NCI-H2171 (cell line): Measurements from ENCODE around the gene MICAL2.

ENCODE experiments used
- DNase-seq: peaks from one replicate; lab custom pipeline; 2025; lab: John Stamatoyannopoulos, UW

Gene MICAL2

DNA sequence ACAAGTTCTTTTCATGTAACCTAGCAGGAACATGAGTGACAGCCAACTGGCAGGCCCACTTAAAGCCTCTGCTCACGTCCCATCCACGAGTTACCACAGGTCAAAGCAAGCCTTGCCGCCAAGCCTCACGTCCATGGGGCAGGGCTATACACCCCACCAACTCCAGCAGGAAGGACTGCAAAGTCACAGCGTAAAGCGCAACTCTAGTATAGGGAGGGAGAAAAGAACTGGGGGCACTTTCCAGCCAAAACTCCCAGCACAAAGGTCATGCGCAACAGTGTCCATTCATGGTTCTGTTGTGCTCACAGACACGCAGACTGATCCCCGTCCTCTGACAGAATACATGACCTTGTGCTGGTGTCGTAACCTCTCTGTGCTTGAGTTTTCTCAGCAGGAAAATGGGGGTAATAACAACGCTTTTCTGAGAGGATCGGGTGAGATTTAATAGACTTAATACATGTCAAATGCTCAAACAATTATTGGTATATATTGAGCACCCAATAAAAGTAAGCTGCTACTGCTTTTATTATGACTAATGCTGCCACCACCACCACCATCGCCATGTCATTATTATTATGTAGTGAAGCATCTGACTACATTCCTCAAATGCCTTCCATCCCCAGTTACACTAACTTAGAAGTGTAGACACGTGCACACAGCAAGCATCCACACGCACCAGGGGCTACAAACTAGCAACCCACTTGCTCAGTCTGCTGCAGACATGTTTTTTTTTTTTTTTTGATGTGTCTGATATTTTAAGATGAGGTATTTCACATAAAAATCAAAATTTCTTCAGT lies 162.6 kb downstream of the MICAL2 start:
- DNase-seq: no peak

DNA sequence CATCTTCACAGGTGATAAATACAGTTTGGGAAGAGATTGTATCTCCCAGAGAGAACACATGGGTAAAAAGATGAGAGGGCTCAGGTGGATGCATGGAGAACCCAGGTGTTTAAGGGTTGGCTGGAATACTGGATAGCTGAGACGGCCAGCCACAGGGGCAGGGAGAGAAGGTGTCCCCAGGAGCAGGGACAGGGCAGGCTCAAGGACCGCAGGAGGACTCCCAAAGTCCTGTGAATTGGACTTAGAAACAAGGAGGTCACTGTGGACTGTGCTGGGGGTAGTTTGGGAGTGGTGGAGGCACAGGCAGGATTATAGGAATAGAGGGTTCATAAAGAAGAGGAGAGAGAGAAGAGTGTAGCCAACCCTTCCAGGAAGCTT lies 163.2 kb downstream of the MICAL2 start:
- no peak for DNase-seq

DNA sequence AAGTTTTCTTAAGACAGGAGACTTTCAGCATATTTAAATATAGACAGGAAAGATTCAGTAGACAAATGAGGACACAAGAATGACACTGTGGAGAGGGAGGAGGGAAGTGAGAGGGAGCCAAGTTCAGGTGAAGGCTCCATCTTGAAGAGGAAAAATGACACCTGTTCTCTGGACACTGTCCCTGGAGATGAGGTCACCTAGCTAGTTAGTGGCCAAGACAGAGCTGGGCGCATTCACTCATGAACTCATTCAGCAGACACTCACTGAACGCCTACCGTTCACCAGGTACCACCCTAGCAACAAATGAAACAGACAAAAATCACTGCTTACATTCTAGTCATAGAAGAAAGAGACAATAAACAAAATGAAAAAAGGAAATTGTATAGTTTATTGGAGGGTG lies 163.7 kb downstream of the MICAL2 start:
- DNase-seq: no peak

DNA sequence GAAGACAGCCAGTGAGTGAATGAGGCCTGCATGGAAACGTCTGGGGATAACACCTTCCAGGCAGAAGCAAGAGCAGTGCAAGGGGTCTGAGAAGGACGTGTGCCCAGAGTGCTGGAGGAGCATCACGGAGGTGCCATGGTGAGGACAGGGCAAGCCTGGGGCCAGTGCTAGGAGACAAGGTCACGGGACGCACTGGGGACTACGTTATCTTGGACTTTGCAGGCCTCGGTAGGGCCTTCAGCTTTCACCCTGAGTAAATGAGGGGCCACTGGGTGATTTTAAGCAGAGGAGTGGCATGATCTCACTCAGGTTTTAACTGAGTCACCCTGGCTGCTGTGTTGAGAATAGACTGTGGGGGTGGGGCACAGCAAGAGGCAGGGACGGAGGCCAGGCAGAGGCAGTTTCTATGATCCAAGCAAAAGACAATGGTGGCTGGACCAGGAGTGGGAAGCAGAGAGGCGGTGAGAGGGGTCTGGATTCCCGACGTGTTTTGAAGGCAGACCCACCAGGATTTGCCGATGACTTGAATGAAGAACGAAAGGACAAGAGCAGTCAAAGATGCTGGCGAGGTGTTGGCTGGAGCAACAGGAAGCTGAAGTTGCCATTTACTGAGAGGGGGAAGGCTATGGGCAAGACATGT lies 164.3 kb downstream of the MICAL2 start:
- DNase-seq: no peak

DNA sequence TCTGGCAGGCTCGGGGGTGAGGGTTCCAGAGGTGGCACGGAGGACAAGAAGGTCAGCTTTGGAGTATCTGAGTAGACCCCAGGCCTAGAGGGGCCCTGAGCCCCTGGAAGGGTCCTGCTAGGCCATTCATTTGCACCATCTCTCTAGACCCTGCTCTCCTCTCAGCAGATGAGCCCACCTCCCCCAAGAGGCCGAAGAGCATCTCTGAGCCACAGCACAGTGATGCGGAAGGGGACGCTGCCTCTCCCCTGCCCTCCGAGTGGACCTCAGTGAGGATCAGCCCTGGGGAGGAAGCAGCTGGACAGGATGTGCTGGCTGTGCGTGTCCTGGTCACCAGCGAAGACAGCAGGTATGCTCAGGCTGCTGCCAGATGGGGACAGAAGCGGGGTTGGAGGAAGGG lies 165.4 kb downstream of the MICAL2 start:
- DNase-seq: no peak

DNA sequence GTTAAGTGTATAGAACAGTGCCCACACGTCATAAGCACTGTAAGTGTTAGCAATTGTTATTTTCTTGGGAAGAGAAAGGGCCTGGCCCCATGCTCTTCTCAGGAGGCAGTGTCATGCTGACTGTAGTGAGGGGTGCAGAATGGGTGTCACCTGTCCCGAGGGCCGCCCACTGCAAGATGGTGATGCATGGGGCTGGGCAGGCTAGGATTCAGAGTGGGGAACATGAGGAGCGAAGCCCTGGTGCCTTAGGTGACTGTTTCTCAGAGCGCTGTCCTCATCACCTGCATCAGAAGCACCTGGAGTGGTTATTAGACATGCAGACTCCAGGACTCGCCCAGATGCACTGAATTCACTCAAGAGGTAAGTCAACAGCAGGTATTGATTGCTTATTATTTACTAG lies 166.0 kb downstream of the MICAL2 start:
- DNase-seq: no peak

DNA sequence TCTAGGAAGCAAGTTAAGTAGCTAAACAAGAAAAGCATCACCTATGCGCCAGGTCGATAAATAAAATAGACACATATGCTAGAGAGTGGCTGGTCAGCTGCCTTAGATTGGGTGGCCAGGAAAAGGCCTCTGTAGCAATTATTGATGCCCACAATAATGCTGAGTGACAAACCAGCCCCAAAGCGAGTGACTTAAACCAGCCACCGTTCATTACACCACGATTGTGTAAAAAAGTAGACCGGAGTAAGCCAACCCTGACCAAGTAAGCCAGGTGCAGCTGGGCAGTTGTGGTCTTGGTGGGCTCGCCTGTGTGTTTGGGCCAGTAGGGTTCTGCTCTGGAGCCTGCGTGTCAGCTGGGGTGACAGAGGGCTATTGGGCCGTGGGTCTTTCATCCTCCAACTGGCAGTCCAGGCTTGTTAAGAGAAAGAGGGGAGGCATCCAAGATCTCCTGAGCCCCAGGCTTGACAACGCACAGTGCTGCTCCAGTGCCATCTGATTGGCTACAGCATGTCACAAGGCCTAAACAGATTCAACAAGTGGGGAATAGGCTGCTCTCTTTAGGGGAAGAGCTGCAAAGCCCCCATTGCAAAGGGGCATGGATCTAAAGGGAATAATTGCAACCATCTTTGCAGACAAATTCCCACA lies 166.6 kb downstream of the MICAL2 start:
- DNase-seq: no peak

DNA sequence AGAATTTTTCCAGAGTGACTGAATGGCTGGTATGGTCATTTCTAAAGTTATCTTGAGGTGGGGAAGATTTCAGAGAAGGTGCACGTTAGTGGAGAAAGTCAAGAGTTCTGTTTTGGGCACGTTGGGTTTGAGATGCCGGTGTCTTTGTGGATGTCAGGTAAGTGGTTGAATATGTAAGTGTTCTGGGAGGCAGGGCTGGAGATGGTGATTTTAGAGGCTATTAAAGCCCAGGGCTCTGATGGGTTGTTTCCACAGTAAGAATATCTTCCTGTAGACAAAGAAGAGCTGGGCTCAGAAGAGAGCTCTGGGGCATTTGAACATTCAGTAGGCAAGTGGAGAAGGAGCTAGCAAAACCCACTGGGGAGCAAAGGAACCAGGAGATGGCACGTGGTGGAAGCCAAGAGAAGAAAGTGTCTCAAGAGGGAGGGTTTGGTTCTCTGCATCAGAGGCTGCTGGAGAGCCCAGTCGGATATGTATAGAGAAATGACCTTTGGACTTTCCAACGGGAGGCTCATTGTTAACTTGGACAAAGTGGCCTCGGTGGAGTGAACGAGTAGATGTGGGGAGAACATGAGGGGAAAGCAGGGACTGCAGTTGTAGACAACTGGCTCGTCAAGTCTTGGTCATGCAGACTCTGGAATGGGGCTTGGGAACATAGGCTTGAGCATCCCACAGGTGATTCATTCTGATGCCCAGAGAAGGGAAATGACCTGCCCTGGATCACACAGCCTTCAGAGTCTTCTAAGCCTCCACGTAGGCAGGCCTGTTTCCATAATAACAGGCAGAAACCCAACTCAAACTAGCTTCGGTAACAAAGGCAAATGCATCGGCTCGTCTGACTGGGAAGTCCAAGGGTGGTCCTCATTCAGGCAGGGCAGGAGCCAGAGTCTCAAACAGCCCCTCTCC lies 168.6 kb downstream of the MICAL2 start:
- DNase-seq: no peak

DNA sequence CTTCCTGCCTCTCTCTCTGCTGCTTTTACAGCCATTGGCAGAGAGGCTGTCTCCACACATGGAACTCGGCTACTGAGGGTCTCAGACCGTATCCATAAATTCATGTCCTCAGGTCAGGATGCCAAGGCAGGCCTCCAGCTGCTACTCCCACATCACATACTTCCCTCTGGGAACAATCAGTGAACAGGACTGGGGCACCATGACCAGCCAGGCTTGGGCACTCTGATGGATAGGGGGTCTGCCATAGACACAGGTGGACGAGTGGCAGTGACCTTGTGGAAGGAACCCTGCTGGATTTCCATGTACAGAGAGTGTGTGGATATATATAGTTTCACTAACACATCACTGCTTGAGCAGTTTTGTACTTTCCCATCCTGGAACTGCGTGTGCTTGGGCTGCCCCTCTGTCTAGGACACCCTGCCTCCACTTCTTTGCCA lies 169.3 kb downstream of the MICAL2 start:
- no peak for DNase-seq

DNA sequence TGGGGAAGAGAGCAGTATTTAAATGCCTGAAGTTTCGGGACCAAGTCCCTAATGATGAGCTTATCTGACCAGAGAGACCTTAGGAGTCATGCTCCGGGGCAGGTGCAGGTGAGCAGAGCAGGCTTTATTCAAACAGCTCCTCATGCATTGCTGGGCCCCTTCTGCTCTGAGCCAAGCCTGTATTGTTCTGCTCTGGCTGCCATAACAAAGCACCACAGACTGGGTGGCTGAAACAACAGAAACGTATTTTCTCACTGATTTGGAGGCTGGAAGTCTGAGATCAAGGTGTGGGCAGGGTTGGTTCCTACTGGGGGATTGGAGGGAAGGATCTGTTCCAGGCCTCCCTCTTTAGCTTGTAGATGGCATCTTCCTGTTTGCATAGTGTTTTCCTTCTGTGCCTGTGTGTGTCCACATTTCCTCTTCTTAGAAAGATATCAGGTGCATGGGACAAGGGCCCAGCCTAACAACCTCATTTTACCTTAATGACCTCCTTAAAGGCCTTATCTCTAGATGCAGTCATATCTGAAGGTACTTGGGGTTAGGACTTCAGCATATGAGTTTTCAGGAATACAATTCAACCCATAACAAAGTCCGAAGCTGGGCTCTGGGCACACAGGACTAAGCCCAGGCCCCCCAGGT lies 169.9 kb downstream of the MICAL2 start:
- no peak for DNase-seq

DNA sequence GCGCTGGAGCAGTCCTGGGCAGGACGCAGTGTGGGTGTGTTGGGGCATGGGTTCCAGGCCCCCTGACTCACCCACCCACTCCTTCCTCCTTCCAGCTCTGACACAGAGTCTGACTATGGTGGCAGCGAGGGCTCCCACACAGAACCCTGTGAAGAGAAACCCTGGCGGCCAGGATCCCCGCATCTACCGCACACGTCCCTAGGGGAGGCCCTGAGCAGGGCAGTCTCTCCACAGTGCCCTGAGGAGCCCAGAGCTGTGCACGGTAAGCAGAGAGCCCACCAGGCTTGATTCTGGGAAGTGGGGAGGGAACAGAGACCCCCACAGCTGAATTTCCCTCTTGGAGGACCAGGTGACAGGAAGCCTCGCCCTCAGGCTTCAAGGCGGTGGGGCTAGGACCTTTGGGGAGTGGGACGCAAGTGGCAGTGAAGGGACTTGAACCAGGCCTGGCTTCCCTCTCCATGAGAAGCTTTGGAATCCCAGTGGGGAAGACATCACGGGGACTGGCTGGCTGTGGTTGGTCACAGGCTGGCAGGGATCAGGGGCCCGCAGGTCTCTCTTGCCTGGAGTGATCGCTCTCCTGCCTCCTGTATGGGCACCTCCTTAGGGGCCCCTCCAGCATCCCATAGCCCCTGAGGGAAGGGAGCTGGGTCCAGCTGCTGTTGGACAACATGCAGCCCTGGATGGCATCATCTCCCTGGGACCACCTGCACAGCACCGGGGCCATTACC lies 170.6 kb downstream of the MICAL2 start:
- DNase-seq: no peak

DNA sequence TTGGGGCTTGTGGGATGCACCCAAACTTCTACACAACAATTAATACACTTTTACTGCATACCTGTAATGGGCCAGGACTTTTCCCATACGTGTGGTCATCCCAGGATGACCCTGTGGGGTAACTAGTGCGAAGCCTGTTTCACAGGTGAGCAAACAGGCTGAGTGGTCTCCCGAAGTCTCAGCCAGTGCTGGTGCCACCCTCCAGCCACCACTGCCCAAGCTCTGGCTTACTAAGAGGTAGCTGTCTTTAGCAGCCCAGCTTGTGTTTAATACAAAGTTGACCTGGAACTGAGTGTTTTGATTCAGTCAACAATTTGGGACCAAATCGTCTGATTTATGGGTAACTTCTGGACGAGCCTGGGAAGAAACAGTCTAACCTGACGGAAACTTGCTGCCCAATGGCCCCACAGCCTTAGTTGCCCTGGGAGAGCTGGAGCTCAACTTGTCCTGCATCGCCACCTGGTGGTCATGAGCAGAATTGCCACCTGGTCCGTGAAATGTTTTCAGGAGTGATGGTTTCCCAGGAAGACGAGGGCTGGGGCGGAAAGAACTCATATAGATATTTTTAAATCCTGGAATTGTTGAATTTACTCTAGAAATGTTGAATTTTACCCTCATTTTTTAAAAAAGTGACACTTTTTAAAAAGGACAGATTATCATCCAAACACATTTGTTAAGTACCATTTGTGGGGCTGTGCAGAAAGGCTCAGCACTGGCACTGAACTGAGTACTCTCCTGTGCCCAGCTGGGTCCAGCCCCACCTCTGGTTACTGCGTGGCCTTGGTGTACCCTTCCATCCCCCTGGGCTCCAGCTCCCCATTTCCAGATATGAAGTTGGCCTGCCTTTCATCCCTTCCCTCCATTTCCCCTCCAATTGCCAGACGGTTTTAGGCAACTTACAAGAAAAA lies 171.4 kb downstream of the MICAL2 start:
- DNase-seq: no peak

DNA sequence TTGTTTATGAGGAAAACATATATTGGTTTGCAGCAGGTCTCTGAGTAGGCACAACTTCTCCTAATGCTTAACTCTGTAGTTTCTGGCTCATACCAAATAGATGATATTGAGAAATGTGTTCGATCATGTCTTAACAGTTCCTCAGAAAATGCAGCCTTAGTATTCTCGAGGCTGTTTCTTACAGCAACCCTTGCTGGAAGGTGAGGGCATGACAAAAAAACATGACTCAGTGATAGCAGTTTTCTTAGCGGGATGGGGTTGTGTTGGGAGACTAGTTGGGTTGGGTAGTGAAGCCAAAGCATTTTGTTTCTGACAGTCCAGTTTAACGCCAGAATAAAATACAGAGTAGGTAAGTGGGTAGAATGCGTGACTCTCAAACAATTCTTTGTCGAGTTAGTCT lies 172.3 kb downstream of the MICAL2 start:
- DNase-seq: no peak

DNA sequence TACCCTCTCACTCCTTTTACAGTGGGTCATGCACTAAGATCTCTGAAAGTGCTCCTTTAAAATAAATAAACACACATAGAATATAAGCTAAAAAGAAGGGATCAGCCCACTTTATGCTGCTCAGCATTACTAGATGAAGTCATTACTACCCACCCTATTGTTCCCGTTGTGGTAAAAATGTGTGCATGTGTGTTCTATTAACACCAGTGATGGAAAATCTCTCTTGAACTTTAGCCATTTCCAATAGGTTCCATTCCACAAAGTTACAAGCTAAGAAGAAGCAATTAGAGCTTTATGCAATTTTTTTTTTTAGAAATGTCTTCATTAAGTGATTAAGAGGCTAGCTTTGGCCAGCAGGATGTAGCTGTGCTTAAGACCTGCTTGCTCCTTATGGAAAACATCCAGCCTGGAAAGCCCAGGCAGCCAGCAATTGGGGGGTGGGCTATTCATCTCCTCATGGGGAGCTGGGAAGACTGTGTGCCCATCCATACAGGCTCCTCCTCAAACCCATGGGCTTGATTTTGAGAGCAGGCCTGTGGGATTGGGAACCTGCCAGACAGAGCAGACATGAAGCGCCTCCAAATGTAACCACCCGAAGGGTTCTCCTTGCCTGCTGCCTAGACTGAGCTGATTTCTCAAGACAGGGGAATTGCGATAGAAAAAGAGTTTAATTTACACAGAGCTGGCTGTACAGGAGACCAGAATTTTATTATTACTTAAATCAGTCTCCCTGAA lies 174.1 kb downstream of the MICAL2 start:
- DNase-seq: no peak

DNA sequence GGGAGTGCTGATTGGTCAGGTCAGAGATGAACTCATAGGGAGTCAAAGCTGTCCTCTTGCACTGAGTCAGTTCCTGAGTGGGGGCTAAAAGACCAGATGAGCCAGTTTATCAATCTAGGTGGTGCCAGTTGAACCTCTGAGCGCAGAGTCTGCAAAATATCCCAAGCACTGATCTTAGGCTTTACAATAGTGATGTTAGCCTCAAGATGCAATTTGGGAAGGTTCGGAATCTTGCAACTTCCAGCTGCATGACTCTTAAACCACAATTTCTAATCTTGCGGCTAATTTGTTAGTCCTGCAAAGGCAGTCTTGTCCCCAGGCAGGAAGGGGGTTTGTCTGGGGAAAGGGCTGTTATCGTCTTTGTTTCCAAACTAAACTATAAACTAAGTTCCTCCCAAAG lies 174.7 kb downstream of the MICAL2 start:
- DNase-seq: no peak

DNA sequence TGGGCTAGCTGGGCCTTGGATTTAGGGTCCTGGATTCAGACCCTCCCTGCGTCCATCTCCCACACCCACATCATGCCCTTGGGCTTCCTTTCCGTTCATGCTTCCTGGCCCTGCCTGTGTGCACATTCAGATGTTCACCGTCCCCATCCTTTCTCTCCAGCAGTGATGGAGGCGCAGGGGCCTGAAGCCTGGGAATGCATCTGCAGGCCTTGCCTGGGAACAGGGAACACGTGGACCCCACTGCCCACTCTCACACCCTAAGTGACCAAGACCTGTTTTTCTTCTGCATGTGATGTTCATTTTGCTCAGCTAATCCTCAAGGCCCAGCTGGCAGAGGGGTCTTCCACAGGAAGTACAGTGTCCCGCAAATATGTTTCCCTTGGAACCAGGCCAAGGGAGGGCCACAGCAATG lies 175.4 kb downstream of the MICAL2 start:
- DNase-seq: no peak

DNA sequence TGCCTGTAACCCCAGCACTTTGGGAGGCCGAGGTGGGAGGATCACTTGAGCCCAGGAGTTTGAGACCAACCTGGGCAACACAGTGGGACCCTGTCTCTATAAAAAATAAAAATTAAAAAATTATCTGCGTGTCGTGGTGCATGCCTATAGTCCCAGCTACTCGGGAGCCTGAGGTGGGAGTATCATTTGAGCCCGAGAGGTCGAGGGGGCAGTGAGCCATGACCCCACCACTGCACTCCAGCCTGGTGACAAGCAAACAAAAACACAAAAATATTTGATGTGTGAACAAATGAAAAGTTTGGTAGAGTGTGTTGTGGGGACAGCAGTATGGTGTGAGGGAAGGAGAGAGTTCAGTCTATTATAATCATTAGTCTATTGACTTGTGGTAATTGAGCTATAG lies 176.2 kb downstream of the MICAL2 start:
- no peak for DNase-seq

DNA sequence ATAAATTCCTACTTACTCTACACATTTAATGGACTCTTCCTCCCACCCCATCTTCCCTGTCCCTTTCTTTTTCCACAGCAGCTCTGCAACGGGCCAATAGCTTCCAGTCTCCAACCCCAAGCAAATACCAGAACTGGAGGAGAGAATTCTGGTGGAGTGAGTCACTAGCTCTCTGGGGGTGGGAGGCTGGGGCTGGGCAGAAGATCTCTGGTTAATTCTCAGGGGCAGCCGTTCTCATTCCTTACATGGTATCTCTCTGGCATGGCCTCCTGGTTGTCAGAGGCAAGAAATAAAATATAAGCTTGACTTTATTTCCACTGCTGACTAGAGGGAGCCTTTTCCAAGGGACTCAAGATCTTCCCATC lies 176.6 kb downstream of the MICAL2 start:
- no peak for DNase-seq
